Measurements from ENCODE around the gene ARRDC5. TPM values are rescaled to one million over a fixed set of nuclear protein-coding genes. Genes with fewer than 3 reads are reported as not detected.

Gene ARRDC5
- total RNA-seq, 1 experiment from 2014 or later = not detected

GRCh38 chr19:4879041-4879440, 23.7 kb downstream of the ARRDC5 start:
- H3K9me3 ChIP-seq (ENCODE audit: low read depth, low read length, poor library complexity, severe bottlenecking) = no peaks in the 10 kb centered on the region
- ChIA-PET CTCF (interaction anchor here (0.7 kb wide), 1 partner anchor 93 kb away, joined by 5 read pairs; no protein-coding TSS in a partner anchor), POLR2A (ENCODE audit: low non-redundant PET) (no interaction called here)
- no peak for TF ChIP-seq EZH2 (IDR thresholded peaks at IDR 0.05; ENCODE audit: borderline replicate concordance, low read depth, low read length, poor library complexity, severe bottlenecking)
- TF ChIP-seq CTCF (conservative IDR thresholded peaks at IDR 0.05; ENCODE audit: low read depth, low read length) = no peak
- no peak overlapping the region for H3K4me3 ChIP-seq (ENCODE audit: low read depth, low read length, poor library complexity, severe bottlenecking)
- H3K4me1 ChIP-seq (ENCODE audit: insufficient read depth, low read length, poor library complexity, severe bottlenecking) = no peaks in the 10 kb centered on the region
- DNase-seq (ENCODE audit: low spot score) = no peak
- no peaks in the 10 kb centered on the region for H3K36me3 ChIP-seq (ENCODE audit: insufficient read depth, low read length, poor library complexity, severe bottlenecking)
- intact Hi-C loops (cut with micrococcal nuclease; ENCODE audit: unreplicated experiment) = no loop called here
- H3K27me3 ChIP-seq (replicated peaks; ENCODE audit: insufficient read depth, low read depth, low read length, poor library complexity) = no peaks in the 10 kb centered on the region
- BruUV-seq (replicated peaks) = no TSS peak
- H3K27ac ChIP-seq (ENCODE audit: low read depth, low read length, poor library complexity, severe bottlenecking) = no peak overlapping the region

- DNase-seq (ENCODE audit: low spot score) = no peak
- H3K4me3 ChIP-seq (ENCODE audit: low read depth, low read length, poor library complexity, severe bottlenecking) = no peak overlapping the region
- H3K27ac ChIP-seq (ENCODE audit: low read depth, low read length, poor library complexity, severe bottlenecking) = no peak overlapping the region
- TF ChIP-seq CTCF (conservative IDR thresholded peaks at IDR 0.05; ENCODE audit: low read depth, low read length) (no peak), EZH2 (IDR thresholded peaks at IDR 0.05; ENCODE audit: borderline replicate concordance, low read depth, low read length, poor library complexity, severe bottlenecking) (no peak)
- no TSS peak for BruUV-seq (replicated peaks)
- ChIA-PET CTCF (interaction anchor here (0.5 kb wide), 1 partner anchor 11 kb away, joined by 11 read pairs; no protein-coding TSS in a partner anchor), POLR2A (ENCODE audit: low non-redundant PET) (no interaction called here)
- H3K36me3 ChIP-seq (ENCODE audit: insufficient read depth, low read length, poor library complexity, severe bottlenecking) = no peaks in the 10 kb centered on the region
- intact Hi-C loops (cut with micrococcal nuclease; ENCODE audit: unreplicated experiment) = no loop called here
- H3K9me3 ChIP-seq (ENCODE audit: low read depth, low read length, poor library complexity, severe bottlenecking) = no peaks in the 10 kb centered on the region
- no peaks in the 10 kb centered on the region for H3K4me1 ChIP-seq (ENCODE audit: insufficient read depth, low read length, poor library complexity, severe bottlenecking)
- no peaks in the 10 kb centered on the region for H3K27me3 ChIP-seq (replicated peaks; ENCODE audit: insufficient read depth, low read depth, low read length, poor library complexity)
Observed at GRCh38 chr19:4878491-4878968, 24.2 kb downstream of the ARRDC5 start.

GRCh38 chr19:4877753-4878490, 24.8 kb downstream of the ARRDC5 start:
- Histone ChIP-seq H3K4me3 (ENCODE audit: low read depth, low read length, poor library complexity, severe bottlenecking) (no peak overlapping the region), H3K27ac (ENCODE audit: low read depth, low read length, poor library complexity, severe bottlenecking) (no peak overlapping the region), H3K4me1 (ENCODE audit: insufficient read depth, low read length, poor library complexity, severe bottlenecking) (no peaks in the 10 kb centered on the region), H3K9me3 (ENCODE audit: low read depth, low read length, poor library complexity, severe bottlenecking) (no peaks in the 10 kb centered on the region), H3K27me3 (replicated peaks; ENCODE audit: insufficient read depth, low read depth, low read length, poor library complexity) (no peaks in the 10 kb centered on the region), H3K36me3 (ENCODE audit: insufficient read depth, low read length, poor library complexity, severe bottlenecking) (no peaks in the 10 kb centered on the region)
- ChIA-PET POLR2A (ENCODE audit: low non-redundant PET) (no interaction called here), CTCF (interaction anchor here (0.5 kb wide), 1 partner anchor 12 kb away, joined by 11 read pairs; no protein-coding TSS in a partner anchor)
- DNase-seq (ENCODE audit: low spot score) = no peak
- TF ChIP-seq EZH2 (IDR thresholded peaks at IDR 0.05; ENCODE audit: borderline replicate concordance, low read depth, low read length, poor library complexity, severe bottlenecking) (no peak), CTCF (conservative IDR thresholded peaks at IDR 0.05; ENCODE audit: low read depth, low read length) (no peak)
- intact Hi-C loops (cut with micrococcal nuclease; ENCODE audit: unreplicated experiment) = no loop called here
- no TSS peak for BruUV-seq (replicated peaks)
